Uterus (tissue), 2 donors: ENCODE measurements around the gene LHFPL6.

Source experiments
- CTCF ChIP-seq, 4 experiments: fragments of 200-600 bp in 2 of 4; fragments of 450-650 bp in 2 of 4; sonication (generic) in 2 of 4; IDR thresholded peaks; one replicate each; pipeline ENCODE4 v1.5.1; 2016 to 2019; ENCODE audit warnings: antibody characterized with exemption in 4 of 4, mild to moderate bottlenecking in 2 of 4, moderate library complexity in 1 of 4
- POLR2A ChIP-seq, 2 donors: fragments of 450-650 bp; IDR thresholded peaks; one replicate each; pipeline ENCODE4 v1.6.1; 2016; ENCODE audit warnings: antibody characterized with exemption in 2 of 2, mild to moderate bottlenecking in 1 of 2, moderate library complexity in 1 of 2

- TF ChIP-seq CTCF (IDR thresholded peaks at IDR 0.05) (no peak), POLR2A (IDR thresholded peaks at IDR 0.05) (no peak)
Observed at GRCh38 chr13:39407138-39407537, 195.9 kb downstream of the LHFPL6 start.
